Renal cortex interstitium (tissue), 11 donors: ENCODE data around the gene CDK4. TPM values are rescaled to one million over a fixed set of nuclear protein-coding genes. Genes with fewer than 3 reads are reported as not detected.

Source experiments
- DNase-seq, 11 donors: peaks; one replicate each; pipeline ENCODE4 v3.0.0-alpha.2; 2013; ENCODE audit warnings: low read depth in 9 of 11, low spot score in 4 of 11; ENCODE audit errors: extremely low read depth in 1 of 11
- polyA plus RNA-seq, 3 donors: library from polyadenylated mRNA; unstranded; fragments of 120-200 nt; gene quantifications; one replicate each; pipeline ENCODE4 v1.2.1, GENCODE V29; 2013; ENCODE audit not compliant: insufficient read length in 3 of 3

Gene CDK4
- polyA plus RNA-seq, 3 donors, result 218 to 260 (median 221) TPM

DNA sequence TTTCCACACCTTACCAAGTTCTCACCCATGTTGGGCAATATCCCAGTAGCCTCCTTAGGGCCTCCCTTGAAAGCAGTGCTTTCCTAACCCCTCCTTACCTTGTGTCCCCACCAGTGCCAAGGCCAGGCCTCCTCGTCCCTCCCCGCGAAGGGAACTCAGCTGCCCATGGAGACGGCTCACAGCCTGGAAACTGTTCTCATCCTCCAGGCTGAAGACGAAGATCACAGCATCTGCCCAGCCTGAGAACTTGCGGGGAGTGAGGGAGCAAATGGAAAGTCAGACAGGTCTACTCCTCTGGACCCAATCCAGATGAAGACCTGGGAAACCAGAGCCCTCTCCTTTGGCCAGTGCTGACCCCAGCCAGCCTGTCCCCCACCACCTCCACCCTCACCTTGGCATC, 18.2 kb downstream of the CDK4 start:
- no peak for DNase-seq

DNA sequence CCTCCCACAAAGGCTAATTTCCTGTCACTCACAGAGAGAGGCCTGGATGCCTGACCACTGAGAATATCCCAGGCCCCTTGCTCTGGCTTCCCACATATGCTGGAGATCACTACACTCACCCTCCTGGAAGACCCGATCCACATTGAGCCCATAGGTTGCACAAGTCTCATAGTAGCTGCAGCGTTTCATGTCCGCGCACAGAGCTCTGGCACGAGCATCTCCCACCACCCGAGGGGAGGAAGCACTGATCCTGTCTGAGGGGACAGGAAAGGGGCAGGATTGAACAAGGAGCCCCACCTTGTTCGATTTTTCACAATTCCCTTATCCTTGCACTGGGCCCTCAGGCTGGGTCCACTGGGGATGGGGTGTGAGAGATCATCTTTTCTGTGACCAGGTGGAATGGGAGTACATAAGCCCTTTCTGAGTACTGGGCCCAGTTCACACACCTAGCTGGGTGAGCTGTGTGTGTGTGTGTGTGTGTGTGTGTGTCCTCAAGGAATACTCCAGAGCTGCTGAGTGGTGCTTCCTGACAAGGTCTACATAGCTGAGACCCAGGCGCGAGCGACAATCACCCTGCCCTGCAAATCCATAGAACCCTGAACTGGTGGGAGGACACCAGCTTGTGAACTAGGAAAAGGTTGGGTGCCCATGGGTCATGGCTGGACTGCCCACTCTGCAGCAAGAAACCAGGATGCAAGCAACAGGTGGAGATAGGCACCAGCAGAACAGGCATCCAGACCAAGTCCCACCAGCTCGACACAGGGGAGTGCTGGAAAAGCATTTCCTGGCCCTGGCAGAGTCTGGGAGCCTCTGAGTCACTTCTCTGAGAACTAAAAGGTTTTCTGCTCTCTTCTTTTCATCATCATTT, 19.1 kb downstream of the CDK4 start:
- DNase-seq, result no peak

DNA sequence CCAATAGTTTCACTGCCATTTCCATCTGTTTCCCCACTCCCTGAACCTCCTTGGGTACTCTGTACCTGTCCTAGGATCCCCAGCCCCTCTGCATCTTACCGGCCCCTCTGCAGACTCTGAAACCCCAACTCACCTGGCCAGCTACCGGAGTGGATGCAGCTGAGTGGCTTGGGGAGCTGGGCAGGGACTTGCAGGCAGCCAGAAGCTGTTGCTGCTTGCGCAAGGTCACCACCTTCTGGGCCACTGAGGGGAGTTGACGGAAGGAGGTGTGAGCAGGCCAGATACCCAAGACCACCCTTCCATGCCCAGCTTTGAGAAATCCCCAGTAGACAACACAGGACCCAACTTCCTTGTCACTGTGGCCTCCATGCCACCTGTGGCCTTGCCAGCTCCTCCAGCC, 19.8 kb downstream of the CDK4 start:
- no peak for DNase-seq

DNA sequence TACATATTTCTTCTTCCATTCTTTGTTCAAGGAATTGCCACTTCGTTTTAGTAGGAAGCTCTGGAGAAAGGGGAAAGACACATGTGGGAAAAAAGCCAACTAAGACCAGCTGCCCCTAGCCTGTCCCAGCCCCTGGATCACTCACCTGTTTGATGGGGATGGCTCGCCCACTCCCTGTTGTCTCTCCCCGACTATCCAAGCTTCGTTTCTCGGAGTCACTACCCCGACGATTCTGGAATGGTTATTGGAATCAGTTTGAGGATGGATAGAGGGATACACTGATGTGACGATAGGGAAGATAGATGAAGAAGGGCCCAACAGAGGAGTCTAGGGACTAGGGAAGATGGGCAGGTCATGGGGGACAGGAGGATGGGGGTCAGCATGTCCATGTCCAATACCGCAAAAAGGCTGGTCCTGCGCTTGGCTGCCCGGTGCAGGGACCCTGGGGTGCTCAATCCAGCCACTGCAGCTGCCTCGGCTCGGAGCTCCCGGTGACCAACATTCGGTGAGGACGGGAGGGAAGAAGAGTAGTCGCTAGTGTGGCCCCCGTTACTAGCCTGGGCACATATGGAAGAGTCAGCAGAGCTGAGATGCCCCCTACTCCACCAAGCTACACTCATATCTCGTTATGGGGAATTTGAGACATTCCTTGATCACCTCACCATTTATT, 20.6 kb downstream of the CDK4 start:
- DNase-seq, result no peak

DNA sequence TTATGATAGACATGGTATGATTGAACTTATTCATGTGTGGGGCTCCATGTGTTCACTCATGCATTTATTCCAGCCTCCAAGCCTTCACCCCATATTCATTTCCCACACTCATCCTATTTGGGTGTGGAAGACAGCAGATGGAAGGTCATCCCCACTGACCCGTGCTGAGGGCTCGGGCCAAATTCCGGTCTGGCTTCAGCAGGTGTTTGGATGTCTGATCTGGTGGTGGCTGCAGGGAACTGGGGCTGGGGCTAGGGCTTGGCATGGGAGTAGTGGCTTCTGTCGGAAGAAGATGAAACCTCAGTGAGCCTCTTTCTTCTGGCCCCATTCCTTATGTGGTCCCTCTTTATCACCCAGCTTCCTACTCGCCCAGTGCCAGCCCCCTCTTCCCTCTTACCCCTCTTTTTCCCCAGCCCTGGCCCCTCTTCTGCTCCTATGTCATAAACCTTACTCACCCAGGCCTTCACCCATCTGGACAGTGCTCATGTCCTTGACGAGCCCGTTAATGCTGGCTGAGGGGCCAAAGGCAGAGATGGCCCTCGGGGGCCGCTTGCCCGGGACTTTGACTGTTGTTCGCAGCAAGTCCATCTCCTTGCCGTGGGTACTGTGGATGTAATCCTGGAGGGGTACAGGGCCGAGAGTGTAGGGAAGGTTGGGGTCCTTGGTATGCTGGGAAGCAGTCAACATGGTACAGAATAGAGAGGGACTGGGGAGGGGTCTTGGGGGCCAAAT, 21.6 kb downstream of the CDK4 start:
- DNase-seq, result no peak

DNA sequence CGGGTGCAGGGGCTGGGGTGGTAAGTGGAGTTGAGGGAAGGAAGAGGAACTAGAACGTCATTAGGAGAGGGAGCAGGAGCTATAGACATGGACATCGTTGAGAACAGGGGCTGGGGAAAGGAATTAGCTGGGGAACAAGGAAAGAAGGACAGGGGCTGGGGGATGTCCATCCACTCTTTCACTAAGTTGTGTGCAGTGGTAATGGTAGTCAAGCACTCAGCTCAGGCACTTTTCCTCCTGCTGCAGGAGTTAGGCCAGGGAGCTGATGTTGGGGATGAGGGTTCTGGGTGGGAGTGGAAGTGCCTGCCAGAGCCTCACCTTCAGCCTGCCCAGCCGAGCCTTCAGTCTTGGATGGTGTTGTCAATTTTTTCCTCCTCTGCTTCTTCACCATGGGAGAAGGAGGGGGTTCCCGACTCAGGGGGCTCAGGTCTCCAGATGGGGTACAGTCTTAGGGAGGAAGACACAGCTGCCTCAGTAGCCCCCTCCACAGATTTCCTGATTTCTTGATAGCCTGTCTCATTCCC, 22.7 kb downstream of the CDK4 start:
- no peak for DNase-seq

DNA sequence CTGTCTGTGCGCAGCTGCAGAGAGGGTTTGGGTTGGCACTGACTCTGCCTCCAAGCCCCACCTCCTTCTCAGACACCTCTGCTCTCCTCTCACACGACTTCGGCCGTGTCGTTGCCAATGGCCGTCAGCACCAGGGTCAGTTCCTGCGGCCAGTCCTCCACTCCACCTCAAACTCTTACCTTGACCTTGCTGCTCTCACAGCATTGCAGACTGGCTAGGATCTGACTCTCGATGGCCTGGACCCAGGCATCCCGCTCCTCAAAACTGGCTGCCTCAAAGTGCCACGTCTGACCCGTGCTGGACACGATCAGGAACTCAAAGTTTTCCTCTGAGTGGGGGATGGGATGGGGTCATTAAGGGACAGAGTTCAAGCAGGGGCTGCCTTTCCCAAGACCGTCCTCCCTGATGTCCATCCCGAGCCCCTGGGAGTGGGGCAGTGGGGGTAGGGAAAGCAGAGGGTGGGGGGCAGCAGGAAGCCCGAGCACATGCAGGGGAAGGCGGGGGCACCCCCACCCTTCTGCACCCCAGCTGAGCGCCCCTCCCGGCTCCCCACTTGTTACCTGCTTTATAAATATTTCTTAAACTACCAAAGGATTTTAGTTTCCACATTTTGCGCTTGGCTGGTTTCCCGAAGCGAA, 24.2 kb downstream of the CDK4 start:
- DNase-seq, result no peak

DNA sequence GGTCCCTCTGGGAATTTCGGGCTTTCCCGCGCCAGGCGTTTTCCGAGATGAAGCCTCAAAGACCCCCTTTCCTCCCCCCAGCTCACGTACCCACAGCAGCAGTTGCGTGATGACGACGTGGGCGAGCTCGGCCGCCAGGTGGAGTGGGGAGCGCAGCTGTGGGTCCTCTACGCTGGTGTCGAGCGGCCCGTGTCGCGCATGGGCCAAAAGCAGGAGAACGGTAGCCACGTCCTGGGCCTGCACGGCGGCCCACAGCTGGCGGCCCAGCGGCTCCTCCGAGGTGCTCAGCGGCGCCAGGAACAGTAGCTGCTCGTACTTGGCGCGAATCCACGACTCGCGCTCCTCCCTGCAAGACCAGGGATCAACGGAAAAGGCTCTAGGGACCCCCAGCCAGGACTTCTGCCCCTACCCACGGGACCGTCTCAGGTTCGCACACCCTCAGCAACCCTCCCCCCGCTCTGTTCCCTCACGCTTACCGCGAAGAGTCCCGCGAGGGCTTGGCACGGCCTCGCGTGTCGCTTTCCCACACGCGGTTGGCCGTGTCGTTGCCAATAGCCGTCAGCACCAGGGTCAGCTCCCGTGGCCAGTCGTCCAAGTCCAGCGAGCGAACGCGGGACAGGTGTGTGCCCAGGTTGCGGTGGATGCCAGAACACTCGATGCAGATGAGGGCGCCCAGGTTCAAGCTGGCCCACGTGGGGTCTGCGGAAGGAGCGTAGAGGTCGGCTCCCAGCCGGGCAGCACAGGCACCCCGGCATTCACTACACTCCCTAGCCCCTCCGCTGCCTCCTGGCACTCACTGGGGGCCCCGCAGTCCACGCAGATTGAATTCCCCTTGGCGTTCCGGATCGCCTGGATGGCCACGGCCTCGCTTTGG, 25.0 kb downstream of the CDK4 start:
- DNase-seq, result no peak

DNA sequence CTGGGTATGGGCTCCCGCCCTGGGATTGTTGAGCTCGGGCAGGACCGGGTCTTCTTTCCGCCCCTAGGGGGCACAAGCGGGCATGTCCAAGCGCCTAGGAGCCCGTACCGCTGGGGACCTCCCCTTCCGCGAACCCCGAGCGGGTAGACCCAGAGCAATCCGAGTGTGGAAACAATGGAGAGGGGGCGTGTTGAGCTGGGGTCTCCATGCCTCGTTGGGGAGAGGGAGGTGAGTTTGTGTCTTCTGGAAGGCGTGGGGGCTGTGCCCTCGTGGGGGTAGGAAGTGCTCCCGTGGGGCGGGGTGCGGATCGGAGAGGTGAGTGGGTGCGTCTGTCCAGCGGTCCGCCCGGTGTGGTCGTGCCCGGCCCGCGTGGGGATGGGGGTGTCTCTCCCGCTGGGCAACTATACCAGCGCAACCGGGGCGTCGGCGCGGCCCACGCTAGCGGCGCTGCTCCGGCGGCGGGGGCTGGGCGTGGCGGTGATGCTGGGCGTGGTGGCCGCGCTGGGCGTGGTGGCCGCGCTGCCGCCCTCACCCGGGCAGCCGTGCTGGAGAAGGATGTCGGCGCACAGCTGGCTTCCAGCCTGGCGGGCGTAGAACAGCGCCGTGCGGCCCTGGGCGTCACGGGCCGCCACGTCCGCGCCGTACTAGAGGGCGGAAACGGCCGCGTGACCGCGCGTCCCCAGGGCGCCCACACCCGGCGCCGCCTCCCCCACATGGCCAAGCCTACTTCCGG, 25.8 kb downstream of the CDK4 start:
- DNase-seq, result no peak

DNA sequence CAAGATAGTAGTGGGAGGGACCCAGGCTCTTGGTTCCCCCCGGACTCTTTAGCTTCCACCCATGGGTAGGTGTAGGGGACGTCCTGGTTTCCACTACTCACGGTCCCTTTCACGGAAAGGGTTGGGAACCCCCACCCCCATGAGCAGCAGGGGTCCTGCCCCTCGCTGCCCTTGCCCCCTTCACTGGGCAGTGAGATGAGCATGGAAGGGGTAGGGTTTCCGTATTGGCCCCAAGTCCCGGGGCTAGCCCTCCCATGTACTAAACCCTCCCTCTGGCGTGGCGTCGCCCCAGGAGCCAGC, 26.3 kb downstream of the CDK4 start:
- no peak for DNase-seq

DNA sequence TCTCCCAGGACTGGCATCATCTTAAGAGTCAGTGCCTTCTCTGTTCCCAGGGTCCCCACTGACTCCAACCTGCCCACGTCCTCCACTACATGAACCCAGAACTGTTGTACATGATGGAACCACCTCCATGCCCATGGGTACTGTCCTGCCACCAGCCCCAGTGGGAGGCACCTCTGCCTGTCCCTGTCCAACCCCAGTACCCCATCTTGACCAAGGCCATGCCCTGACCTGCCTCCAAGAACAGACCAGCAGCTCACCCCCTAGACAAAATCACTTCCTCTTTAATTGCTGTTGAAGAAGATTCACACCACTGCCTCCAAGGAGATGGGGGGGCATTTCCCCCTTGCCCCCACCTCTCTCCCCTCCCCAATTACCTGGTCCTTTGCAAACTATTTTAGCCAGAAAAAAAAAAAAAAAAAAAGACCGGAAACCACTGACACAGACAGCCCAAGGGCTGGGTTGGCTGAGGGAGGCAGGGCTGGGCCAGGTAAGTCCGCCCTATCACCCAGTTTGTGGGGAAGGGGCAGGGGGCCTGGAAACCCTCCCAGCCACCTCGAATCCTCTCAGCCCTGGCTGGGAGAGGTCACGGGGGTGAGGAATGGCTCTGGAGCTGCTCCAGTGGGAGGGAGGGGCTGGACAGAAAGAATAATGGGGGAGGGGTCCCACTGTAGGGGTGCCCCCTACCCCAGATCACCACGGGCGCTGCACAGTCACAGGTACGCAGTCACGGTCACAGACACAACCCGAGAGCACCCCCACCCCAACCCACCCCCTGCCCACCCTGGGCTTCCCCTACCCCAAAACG, 27.0 kb downstream of the CDK4 start:
- no peak for DNase-seq

DNA sequence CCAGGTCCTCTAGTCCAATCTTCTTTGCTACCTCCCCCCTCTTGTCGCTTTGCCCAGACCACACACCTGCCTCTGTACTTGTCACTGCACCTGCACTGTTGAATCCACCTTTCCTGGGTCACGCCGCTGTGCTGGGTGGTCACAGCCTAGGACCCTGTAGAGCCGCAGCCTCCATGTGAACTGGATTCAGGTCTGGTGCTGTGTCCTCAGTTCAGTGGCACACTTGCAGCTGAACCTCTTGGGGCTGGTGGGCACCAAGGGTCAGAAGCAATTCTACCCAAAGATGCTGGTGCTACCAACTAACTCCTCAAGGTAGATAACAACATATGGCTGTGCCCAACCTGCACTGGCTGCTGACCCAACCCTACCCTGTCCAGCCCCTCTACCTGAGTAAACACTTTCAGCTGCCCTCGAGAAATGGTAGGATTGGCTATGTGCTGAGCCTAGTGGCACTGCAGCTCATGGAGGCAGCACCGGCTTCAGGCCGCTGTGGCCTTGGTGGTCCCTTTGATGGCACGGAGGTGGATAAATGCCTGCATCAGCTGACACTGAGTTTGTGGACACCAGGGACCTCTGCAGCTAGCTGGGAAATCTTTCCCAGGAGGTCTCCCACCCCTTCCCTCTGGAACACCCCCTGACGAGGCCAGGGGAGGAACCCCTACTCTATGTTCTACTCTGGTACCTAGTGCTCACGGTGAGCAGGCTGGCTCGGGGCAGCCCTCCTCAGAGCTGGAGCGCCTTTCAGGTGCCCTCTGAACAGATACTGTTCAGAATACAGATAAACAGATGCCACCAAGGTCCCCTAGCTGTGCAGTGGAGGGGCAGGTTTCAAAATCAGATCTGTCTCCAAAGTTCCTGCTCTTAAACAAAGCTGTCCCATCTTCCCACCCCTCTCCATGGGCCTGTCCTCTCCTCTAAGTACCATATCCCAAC, 27.8 kb downstream of the CDK4 start:
- DNase-seq, result no peak

DNA sequence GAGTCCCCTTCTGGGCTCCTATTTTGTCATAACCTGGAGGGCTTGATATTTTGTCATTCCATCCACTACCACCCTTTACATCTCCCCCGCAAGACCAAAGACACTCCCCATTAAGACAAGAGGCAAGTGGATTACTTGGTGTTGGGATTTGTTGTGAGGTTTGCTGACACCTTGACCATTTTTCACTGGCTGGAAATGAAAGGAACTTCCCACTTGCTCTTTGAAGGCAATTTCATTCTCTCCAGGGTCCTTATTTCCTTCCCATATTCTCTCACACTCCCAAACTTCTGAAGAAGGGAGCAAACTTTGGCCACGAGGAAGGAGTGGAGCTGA, 28.5 kb downstream of the CDK4 start:
- DNase-seq, result no peak

DNA sequence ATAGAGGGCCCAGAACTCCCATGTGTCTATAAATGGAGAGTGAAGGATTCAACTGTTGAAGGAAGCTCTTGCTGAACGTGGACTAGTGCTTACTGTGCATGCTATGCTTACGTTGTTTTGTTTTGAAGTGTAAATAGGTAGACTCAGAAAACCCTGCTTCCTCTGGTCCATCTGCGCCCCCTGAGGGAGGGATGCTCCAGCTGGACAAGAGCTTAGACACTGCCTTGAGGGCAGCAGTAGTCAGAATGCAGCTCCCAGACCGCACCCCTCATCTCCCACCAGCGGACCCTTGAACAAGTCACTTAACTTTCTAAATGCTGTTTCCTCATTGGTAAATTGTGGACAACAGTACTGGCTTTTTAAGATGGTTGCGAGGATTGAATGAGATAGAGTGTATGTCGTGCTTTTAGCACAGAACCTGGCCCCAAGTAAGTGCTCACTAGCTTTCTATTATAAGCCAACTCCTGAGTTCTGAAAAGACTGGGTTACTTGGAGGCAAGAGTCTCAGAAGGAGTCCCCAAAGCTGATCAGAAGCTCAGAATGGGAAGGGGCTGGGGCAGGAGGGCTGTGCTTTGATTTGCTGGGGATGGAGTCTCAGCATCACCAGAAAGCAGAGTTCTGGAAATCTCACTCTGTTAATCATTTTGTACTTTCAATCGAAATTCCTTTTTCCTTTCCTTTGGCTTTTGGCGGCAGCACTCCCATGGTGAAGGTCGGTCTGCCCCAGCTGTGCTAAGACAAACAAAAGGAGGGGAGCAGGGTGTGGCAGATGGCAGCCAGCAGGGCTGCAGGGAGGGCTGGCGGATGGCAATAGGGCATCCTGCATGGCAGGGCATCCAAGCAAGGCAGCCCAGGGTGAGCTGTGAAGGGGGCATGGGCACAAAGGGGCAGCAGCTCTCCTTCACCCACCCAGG, 29.1 kb downstream of the CDK4 start:
- no peak for DNase-seq
